Lung (tissue), 12 donors: Measurements from ENCODE around the gene CBX7. TPM values are rescaled to one million over a fixed set of nuclear protein-coding genes. Genes with fewer than 3 reads are reported as not detected.
A peak's percentile ranks its signal among the peaks of the same experiment; 100 is the strongest.

ENCODE experiments used
- ATAC-seq: fragments of 200-7000 bp; cut with Tn5 transposase; one replicate; pipeline ENCODE4 v1.9.1; 2020; ENCODE audit warnings: moderate number of reproducible peaks; ENCODE audit not compliant: insufficient read depth, low FRiP score
- DNase-seq, 3 donors: peaks; one replicate each; pipeline ENCODE4 v3.0.0-alpha.2; 2013 to 2017
- H3K27ac ChIP-seq, 2 donors: one replicate each; pipeline ENCODE4 v1.5.1; 2013; ENCODE audit warnings: mild to moderate bottlenecking in 2 of 2, moderate library complexity in 2 of 2, control low read depth in 1 of 2, inconsistent platforms in 1 of 2, low read depth in 1 of 2, low read length in 1 of 2
- H3K27me3 ChIP-seq, 3 donors: one replicate each; pipeline ENCODE4 v1.5.1; 2013; ENCODE audit warnings: low read length in 2 of 3; ENCODE audit not compliant: control insufficient read depth in 3 of 3, insufficient read depth in 3 of 3
- H3K36me3 ChIP-seq, 4 donors: one replicate each; pipeline ENCODE4 v1.5.1; 2013; ENCODE audit warnings: low read length in 4 of 4, mild to moderate bottlenecking in 1 of 4, moderate library complexity in 1 of 4; ENCODE audit not compliant: control insufficient read depth in 4 of 4, insufficient read depth in 4 of 4
- H3K4me1 ChIP-seq, 5 donors: one replicate each; pipeline ENCODE4 v1.5.1; 2013; ENCODE audit warnings: low read length in 5 of 5, mild to moderate bottlenecking in 2 of 5, moderate library complexity in 1 of 5; ENCODE audit not compliant: control insufficient read depth in 5 of 5, insufficient read depth in 5 of 5
- H3K4me3 ChIP-seq: one replicate; pipeline ENCODE4 v1.5.1; 2013; ENCODE audit warnings: mild to moderate bottlenecking, control low read depth, moderate library complexity
- H3K9ac ChIP-seq, 2 donors: one replicate each; pipeline ENCODE4 v1.5.1; 2013; ENCODE audit warnings: low read length in 2 of 2, control low read depth in 1 of 2; ENCODE audit not compliant: insufficient read depth in 1 of 2
- H3K9me3 ChIP-seq, 4 donors: one replicate each; pipeline ENCODE4 v1.5.1; 2013; ENCODE audit warnings: low read length in 3 of 4, mild to moderate bottlenecking in 1 of 4, moderate library complexity in 1 of 4; ENCODE audit not compliant: control insufficient read depth in 4 of 4, insufficient read depth in 3 of 4
- WGBS, 2 donors: extraction: QIAGEN DNeasy Blood & Tissue Kit; methylation state at CpG; one replicate each; pipeline ENCODE4 v1.1.7; 2013; 5-methylcytosine and 5-hydroxymethylcytosine counted together
- polyA plus RNA-seq, 2 donors: library from polyadenylated mRNA; stranded (reverse); fragments of 200-250 nt; gene quantifications; one replicate each; pipeline ENCODE4 v1.2.1, GENCODE V29; 2013
- total RNA-seq, 2 donors: library from RNA; depleted of rRNA in 1 of 2; stranded (reverse); fragments of >200 nt in 1 of 2; gene quantifications; one replicate each; pipeline ENCODE4 v1.2.1, GENCODE V29; 2014 to 2021
- TF ChIP-seq, protein P1 (sequence below): IDR thresholded peaks from 2 replicates; pipeline ENCODE4 v1.5.1; 2012; ENCODE audit warnings: mild to moderate bottlenecking; ENCODE audit errors: control extremely low read depth, extremely low read depth
- donor health status: control.
- donor health status: control.
- donor health status: Bipolar disorder and iron deficiency.
- donor health status: healthy.
- donor health status: DM: yes; HTN: yes; CAD: no.

CBX7 gene
- total and polyA plus RNA-seq, 4 donors, result 18.1 to 27.8 (median 20.9) TPM

DNA sequence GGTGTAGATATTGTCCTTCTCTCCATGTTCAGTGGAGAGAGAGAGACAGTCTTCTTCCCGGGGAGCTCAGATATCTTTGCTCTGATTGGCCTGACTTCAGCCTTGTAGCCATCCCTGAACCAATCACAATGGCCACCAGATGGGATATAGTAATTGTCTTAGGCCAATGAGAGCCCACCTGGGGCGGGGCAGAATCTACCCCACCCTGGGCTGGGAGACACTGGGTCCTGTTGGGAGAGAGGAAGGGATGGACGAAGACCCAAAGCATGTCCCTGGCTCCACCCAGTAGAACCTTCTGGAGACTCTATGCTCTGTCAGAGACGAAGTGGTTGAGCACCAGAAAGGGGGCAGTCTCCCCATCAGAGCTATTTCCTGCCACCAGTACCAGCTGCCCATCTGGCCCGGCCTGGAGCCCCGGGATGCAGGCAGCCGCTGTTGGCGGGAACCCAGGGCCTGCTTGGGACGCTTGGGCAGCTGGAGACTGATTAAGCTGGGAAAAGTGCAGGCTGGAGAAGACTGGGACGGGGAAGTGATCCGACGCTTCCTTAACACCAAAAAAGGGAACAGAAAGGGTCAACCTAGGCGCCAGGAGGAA, 31.6 kb upstream of the CBX7 start:
- DNase-seq (peak; percentile 50 to 51 (median 51)), ATAC-seq (no peak)
- no peak overlapping the region for H3K9ac ChIP-seq
- H3K27ac ChIP-seq, result peak overlapping the region; percentile 78 to 90
- peaks cover 0 to 21% (median 6%) of the 10 kb centered on the region in 5 donors for H3K4me1 ChIP-seq
- no peak overlapping the region for H3K4me3 ChIP-seq
- H3K9me3 ChIP-seq, result peaks cover 0 to 5% (median 0%) of the 10 kb centered on the region in 4 donors
- TF ChIP-seq, protein P1, sequence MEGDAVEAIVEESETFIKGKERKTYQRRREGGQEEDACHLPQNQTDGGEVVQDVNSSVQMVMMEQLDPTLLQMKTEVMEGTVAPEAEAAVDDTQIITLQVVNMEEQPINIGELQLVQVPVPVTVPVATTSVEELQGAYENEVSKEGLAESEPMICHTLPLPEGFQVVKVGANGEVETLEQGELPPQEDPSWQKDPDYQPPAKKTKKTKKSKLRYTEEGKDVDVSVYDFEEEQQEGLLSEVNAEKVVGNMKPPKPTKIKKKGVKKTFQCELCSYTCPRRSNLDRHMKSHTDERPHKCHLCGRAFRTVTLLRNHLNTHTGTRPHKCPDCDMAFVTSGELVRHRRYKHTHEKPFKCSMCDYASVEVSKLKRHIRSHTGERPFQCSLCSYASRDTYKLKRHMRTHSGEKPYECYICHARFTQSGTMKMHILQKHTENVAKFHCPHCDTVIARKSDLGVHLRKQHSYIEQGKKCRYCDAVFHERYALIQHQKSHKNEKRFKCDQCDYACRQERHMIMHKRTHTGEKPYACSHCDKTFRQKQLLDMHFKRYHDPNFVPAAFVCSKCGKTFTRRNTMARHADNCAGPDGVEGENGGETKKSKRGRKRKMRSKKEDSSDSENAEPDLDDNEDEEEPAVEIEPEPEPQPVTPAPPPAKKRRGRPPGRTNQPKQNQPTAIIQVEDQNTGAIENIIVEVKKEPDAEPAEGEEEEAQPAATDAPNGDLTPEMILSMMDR, result no peak
- H3K27me3 ChIP-seq, result no peaks in the 10 kb centered on the region
- 60 to 68% methylated on average over 13 of the region's 13 CpGs for WGBS, 2 donors
- no peaks in the 10 kb centered on the region for H3K36me3 ChIP-seq

DNA sequence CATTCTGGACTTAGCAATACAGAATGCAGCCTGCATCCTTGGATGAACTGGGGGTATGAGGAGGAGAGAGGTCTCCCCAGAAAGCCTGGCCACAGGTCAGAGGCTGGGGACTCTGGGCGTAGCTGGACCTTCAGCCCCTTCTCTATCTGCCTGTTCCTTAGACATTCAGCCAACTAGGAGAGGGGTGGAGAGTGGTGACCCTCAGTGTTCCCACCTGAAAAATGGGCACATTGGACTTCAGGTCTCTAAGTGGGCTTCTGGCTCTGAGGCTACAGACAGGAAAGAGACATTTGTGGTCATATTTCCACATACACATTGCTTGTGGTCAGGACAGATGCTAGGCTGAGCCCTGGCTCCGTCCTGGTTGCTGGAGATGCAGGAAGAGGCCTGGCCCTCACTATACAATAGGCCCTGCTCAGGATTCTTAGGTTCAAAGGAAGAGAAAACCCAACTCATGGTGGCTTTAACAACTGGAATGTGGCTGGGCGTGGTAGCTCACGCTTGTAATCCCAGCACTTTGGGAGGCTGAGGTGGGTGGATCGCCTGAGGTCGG, 30.1 kb upstream of the CBX7 start:
- no peak overlapping the region for H3K9ac ChIP-seq
- WGBS, 2 donors, result 77 to 88% methylated on average over 6 of the region's 6 CpGs
- ATAC-seq, result no peak

DNA sequence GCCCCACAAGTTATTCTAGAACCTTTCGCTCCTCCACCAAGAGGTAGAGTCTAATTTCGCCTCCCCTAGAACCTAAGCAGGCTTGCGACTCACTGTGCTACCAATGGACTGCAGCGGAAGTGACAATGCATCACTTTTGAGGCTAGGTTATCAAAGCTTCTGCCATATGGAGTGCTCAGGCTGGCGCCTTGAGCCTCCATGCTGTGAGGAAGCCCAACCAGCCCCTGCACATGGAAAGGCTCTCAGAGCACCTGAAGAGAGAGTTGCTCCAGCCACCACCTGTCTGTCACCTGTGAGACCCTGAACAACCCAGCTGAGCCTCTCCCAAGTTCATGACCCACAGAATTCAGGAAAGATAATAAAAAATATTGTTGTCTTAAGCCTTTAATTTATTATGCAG, 29.3 kb upstream of the CBX7 start:
- Histone ChIP-seq H3K27ac (no peak overlapping the region), H3K9me3 (peaks cover 0 to 5% (median 0%) of the 10 kb centered on the region in 4 donors), H3K36me3 (no peaks in the 10 kb centered on the region), H3K27me3 (no peaks in the 10 kb centered on the region), H3K4me3 (no peak overlapping the region), H3K9ac (no peak overlapping the region), H3K4me1 (peaks cover 0 to 23% (median 6%) of the 10 kb centered on the region in 5 donors)
- TF ChIP-seq, protein P1, result no peak
- no peak for DNase-seq
- ATAC-seq, result no peak
- WGBS, 2 donors, result 93 to 99% methylated on average over 5 of the region's 5 CpGs

More for the DNA sequence above, 30.1 kb upstream of the CBX7 start:
- H3K4me3 ChIP-seq, result no peak overlapping the region
- peaks cover 0 to 21% (median 6%) of the 10 kb centered on the region in 5 donors for H3K4me1 ChIP-seq
- H3K27ac ChIP-seq, result no peak overlapping the region
- peaks cover 0 to 5% (median 0%) of the 10 kb centered on the region in 4 donors for H3K9me3 ChIP-seq
- no peaks in the 10 kb centered on the region for H3K36me3 ChIP-seq
- no peaks in the 10 kb centered on the region for H3K27me3 ChIP-seq
- no peak for DNase-seq
- TF ChIP-seq, protein P1, result no peak
